Heart left ventricle (tissue), 16 donors: ENCODE measurements around the gene TFPI2. TPM values are rescaled to one million over a fixed set of nuclear protein-coding genes. Genes with fewer than 3 reads are reported as not detected.

Experiments used
- ATAC-seq, 4 donors: fragments of 200-7000 bp; cut with Tn5 transposase; one replicate each; pipeline ENCODE4 v1.9.1; 2020 to 2022; ENCODE audit warnings: moderate library complexity in 4 of 4, mild to moderate bottlenecking in 3 of 4, moderate number of reproducible peaks in 1 of 4
- DNase-seq, 5 donors: peaks; one replicate each; pipeline ENCODE4 v3.0.0-alpha.2; 2020
- H3K27ac ChIP-seq, 12 donors: fragments of 200-600 bp; sonication (generic) in 4 of 12; one replicate each; pipeline versions ENCODE4 v1.5.0 to v1.8.0; 2016 to 2022; ENCODE audit warnings: mild to moderate bottlenecking in 2 of 12
- H3K27me3 ChIP-seq, 9 donors: fragments of 200-600 bp; sonication (generic) in 2 of 9; one replicate each; pipeline versions ENCODE4 v1.5.1 to v1.8.0; 2016 to 2022; ENCODE audit warnings: mild to moderate bottlenecking in 3 of 9
- H3K36me3 ChIP-seq, 9 donors: fragments of 200-600 bp; sonication (generic) in 2 of 9; one replicate each; pipeline versions ENCODE4 v1.5.0 to v1.8.0; 2018 to 2022; ENCODE audit warnings: mild to moderate bottlenecking in 2 of 9
- H3K4me1 ChIP-seq, 12 donors: fragments of 200-600 bp; sonication (generic) in 4 of 12; one replicate each; pipeline versions ENCODE4 v1.5.0 to v1.8.0; 2016 to 2022; ENCODE audit warnings: mild to moderate bottlenecking in 3 of 12
- H3K4me3 ChIP-seq, 12 donors: fragments of 200-600 bp; sonication (generic) in 4 of 12; one replicate each; pipeline versions ENCODE4 v1.5.0 to v1.8.0; 2017 to 2022; ENCODE audit warnings: mild to moderate bottlenecking in 9 of 12, moderate library complexity in 4 of 12
- H3K9me3 ChIP-seq, 12 donors: fragments of 200-600 bp; sonication (generic) in 4 of 12; one replicate each; pipeline versions ENCODE4 v1.5.0 to v1.8.0; 2016 to 2022; ENCODE audit warnings: mild to moderate bottlenecking in 1 of 12
- POLR2A ChIP-seq, 2 donors: fragments of 450-650 bp; IDR thresholded peaks; one replicate each; pipeline ENCODE4 v1.6.1; 2017; ENCODE audit warnings: antibody characterized with exemption in 2 of 2, mild to moderate bottlenecking in 2 of 2, moderate library complexity in 2 of 2
- WGBS, 4 donors: extraction: QIAGEN DNeasy Blood & Tissue Kit in 2 of 4; methylation state at CpG; one replicate each; pipeline versions ENCODE4 v1.1.5 to v1.1.7; 2013 to 2018; 5-methylcytosine and 5-hydroxymethylcytosine counted together
- intact Hi-C, 10 donors: fragments of 100-400 bp; cut with DNase I; formaldehyde crosslinking; loops; one replicate each; pipeline versions ENCODE4 v1.11.1 to v1.14.2; 2022
- polyA plus RNA-seq, 2 donors: library from polyadenylated mRNA; stranded (reverse); fragments of 200-250 nt; gene quantifications; one replicate each; pipeline ENCODE4 v1.2.3, GENCODE V29; 2013
- total RNA-seq, 9 donors: library from RNA; depleted of rRNA in 2 of 9; stranded (reverse); fragments of >200 nt in 2 of 9; fragmentation: NEBNext Ultra II Directional in 3 of 9; extraction: Animal tissue kit (Norgen Biotek cat#: 25700) in 3 of 9; gene quantifications; one replicate each; pipeline versions ENCODE4 v1.1.0 to v1.2.4, GENCODE V29; 2016 to 2023
- TF ChIP-seq, protein P1 (sequence below), 12 donors: fragments of 200-600 bp; sonication (generic) in 4 of 12; IDR thresholded peaks; one replicate each; pipeline versions ENCODE4 v1.5.0 to v1.8.0; 2018 to 2022; ENCODE audit warnings: antibody characterized with exemption in 12 of 12, mild to moderate bottlenecking in 5 of 12
- donor health status: ischemic (EF 13 %, LVEDD 7.1; RV severe dilation, severe dysfunction).
- donor health status: healthy with polysubstance abuse.
- donor health status: DM: no; HTN: yes; CAD: no.
- donor health status: DM: no; HTN: no; CAD: no.
- donor health status: ischemic (EF 25% LVEDD 6.9; RV normal size, moderate dysfunction).
- donor health status: ischemic (EF 25% LVEDD 5.7; RV mildly dilated, moderate dysfunction).
- donor health status: healthy.
- donor health status: DM: yes; HTN: yes; CAD: no.
- donor health status: ischemic (EF 35%, LVEDD 5.7; RV mildly dilated, moderate dysfunction).
- donor health status: nonischemic (EF 11% LVEDD 7.7; RV severe dilation, severe dysfunction).
- donor health status: DM: yes; HTN: yes; CAD: no.
- donor health status: PGD.
- donor health status: ischemic (EF 29% LVEDD 5.4; RV normal size, mild dysfunction).
- donor health status: nonischemic (EF 23%, LVEDD 6.1; RV moderate dilation, normal function).

TFPI2 gene
- total and polyA plus RNA-seq, 11 donors, result 0.92 to 26.8 (median 1.9) TPM

GRCh38 chr7:93894966-93895640, 4.5 kb upstream of the TFPI2 start:
- intact Hi-C loops, result loop anchor here in 2 of 10 donors (5.0 to 10.0 kb wide), 2 partner anchors 290 to 327 kb away; no protein-coding TSS in a partner anchor
- no peak for DNase-seq
- TF ChIP-seq, protein P1, sequence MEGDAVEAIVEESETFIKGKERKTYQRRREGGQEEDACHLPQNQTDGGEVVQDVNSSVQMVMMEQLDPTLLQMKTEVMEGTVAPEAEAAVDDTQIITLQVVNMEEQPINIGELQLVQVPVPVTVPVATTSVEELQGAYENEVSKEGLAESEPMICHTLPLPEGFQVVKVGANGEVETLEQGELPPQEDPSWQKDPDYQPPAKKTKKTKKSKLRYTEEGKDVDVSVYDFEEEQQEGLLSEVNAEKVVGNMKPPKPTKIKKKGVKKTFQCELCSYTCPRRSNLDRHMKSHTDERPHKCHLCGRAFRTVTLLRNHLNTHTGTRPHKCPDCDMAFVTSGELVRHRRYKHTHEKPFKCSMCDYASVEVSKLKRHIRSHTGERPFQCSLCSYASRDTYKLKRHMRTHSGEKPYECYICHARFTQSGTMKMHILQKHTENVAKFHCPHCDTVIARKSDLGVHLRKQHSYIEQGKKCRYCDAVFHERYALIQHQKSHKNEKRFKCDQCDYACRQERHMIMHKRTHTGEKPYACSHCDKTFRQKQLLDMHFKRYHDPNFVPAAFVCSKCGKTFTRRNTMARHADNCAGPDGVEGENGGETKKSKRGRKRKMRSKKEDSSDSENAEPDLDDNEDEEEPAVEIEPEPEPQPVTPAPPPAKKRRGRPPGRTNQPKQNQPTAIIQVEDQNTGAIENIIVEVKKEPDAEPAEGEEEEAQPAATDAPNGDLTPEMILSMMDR (IDR thresholded peaks at IDR 0.05), result no peak
- no peak for TF ChIP-seq POLR2A (IDR thresholded peaks at IDR 0.05)
- Histone ChIP-seq H3K4me1 (peaks cover 0 to 18% (median 8%) of the 10 kb centered on the region in 12 donors), H3K36me3 (no peaks in the 10 kb centered on the region), H3K9me3 (no peaks in the 10 kb centered on the region), H3K27me3 (peaks cover 0 to 17% (median 7%) of the 10 kb centered on the region in 9 donors), H3K4me3 (no peak overlapping the region), H3K27ac (no peak overlapping the region)
- WGBS, 4 donors, result 51 to 69% (median 58%) methylated on average over 3 of the region's 3 CpGs
- peak in 1 of 4 donors; percentile 30 for ATAC-seq

DNA sequence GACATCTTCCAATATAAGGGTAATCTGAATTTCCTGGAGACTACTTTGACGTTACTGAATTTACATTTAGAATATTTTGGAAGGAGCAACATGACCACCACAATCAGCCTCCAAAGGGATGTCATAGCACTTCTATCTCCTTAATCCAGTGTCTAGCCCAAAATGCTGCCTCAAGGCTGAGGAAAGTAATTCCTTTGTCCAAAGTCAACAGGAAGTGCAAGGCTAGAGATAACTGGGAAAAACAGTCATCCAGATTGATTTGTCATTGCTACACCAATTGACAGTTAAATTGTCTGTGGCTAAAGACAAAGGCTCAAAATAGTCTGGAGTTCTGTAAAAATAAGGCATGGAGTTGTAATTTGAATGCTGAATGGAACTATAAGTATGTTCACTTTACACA, 3.9 kb upstream of the TFPI2 start:
- Histone ChIP-seq H3K27ac (no peak overlapping the region), H3K27me3 (peaks cover 0 to 23% (median 9%) of the 10 kb centered on the region in 9 donors), H3K36me3 (no peaks in the 10 kb centered on the region), H3K9me3 (no peaks in the 10 kb centered on the region), H3K4me1 (peaks cover 0 to 24% (median 8%) of the 10 kb centered on the region in 12 donors), H3K4me3 (no peak overlapping the region)
- TF ChIP-seq, protein P1 (IDR thresholded peaks at IDR 0.05), result no peak
- no peak for TF ChIP-seq POLR2A (IDR thresholded peaks at IDR 0.05)
- ATAC-seq (peak in 2 of 4 donors; percentile 41 to 43), DNase-seq (no peak)
- intact Hi-C loops, result loop anchor here in 1 of 10 donors (10.0 kb wide), 1 partner anchor 290 kb away; no protein-coding TSS in a partner anchor
- 32 to 55% (median 43%) methylated on average over 1 of the region's 1 CpG for WGBS, 4 donors

DNA sequence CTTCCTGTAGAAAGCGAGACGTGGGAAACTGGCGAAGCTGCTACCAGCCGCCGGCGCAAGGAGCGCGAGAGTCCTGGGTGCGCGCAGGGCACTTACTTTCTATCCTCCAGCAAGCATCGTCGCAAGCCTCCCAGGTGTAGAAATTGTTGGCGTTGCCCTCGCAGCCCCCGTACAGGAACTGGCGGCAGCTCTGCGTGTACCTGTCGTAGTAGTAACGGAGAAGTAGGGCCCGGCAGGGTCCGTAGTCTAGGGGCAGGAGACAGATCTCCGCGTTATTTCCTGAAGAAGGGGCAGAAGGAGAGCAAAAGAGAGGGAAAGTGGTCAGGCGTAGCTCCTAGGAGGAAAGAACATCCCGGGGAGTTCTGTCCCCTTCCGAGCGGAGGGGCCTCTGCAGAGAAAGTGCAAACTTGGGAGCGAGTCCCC, 501 bp downstream of the TFPI2 start:
- DNase-seq, result peak in 3 of 5 donors; percentile 14 to 51 (median 24)
- no peaks in the 10 kb centered on the region for H3K36me3 ChIP-seq
- peaks cover 0 to 19% (median 5%) of the 10 kb centered on the region in 12 donors for H3K4me1 ChIP-seq
- no peak for TF ChIP-seq POLR2A (IDR thresholded peaks at IDR 0.05)
- TF ChIP-seq, protein P1 (IDR thresholded peaks at IDR 0.05), result no peak
- 0 to 5% (median 2%) methylated on average over 9 to 28 of the region's 28 CpGs for WGBS, 4 donors
- peak in 3 of 4 donors; percentile 29 to 55 (median 49) for ATAC-seq
- peak overlapping the region in 7 of 12 donors; percentile 14 to 67 (median 36) for H3K27ac ChIP-seq
- H3K9me3 ChIP-seq, result no peaks in the 10 kb centered on the region
- peaks cover 0 to 32% (median 9%) of the 10 kb centered on the region in 9 donors for H3K27me3 ChIP-seq
- intact Hi-C loops, result loop anchor here in 1 of 10 donors (10.0 kb wide), 1 partner anchor 295 kb away; no protein-coding TSS in a partner anchor
- H3K4me3 ChIP-seq, result peak overlapping the region; percentile 50 to 72 (median 62)

DNA sequence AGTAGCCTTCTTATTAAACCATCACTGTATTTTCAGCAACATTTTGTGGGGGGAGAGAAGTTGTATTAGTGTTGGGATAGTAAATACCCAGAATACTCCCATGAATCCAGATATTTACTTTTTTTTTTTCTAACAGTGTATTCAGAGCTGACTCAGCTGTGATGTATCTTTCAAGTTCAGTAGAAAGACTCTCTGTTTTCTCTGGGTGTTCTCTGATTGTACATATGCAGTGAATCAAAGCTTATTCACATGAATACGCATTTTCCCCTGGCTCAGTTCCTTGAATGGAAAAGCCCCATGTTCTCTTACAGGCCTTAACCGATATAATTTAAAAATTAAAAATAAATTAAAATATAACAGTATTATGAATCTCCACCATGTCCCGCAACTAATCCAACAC, 1.3 kb downstream of the TFPI2 start:
- ATAC-seq (no peak), DNase-seq (no peak)
- Histone ChIP-seq H3K9me3 (no peaks in the 10 kb centered on the region), H3K36me3 (no peaks in the 10 kb centered on the region), H3K4me3 (peak overlapping the region in 7 of 12 donors; percentile 60 to 72 (median 62)), H3K27me3 (peaks cover 0 to 32% (median 9%) of the 10 kb centered on the region in 9 donors), H3K4me1 (peaks cover 0 to 13% (median 1%) of the 10 kb centered on the region in 12 donors), H3K27ac (no peak overlapping the region)
- 89 to 92% (median 91%) methylated on average over 3 of the region's 3 CpGs for WGBS, 4 donors
- no peak for TF ChIP-seq POLR2A (IDR thresholded peaks at IDR 0.05)
- TF ChIP-seq, protein P1 (IDR thresholded peaks at IDR 0.05), result no peak
- intact Hi-C loops, result no loop called here
